ENCODE data around the gene TMEM250. TPM values are rescaled to one million over a fixed set of nuclear protein-coding genes. Genes with fewer than 3 reads are reported as not detected.

The TMEM250 gene
- total RNA-seq, 1 experiment from 2014 or later: 37.5 TPM

DNA sequence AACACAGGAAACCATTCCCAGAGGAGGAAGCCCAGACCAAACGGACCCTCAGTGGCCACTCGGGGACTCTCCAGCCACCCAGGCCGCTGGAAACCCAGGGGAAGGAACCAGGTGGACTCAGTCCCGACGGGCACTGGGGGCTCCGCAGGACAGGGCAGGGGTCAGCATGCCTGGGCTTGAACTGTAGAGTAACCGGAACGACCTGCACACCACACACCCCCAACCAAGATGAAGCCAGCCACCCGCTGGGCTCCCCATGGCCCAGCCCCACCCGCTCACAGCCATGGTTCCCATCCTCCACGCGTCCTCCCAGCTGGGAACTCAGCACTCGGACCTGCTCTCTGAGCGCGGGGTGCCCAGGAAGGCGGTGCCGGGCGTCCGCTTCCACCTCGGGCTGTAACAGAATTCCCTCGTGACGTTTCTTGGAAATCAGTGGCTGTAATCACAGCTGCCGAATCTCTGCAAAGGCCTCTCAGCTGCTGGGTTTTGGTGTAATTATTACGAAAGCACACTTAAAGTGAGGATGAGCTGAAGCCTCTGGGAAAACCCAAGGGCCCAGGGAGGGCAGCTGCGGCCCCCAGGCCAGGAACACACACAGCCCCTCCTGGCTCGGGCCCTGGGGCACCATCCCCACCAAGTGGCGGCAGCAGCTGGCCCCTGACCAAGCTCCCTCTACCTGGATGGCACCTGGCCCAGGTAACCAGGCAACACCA lies 37.4 kb downstream of the TMEM250 start:
- no peaks in the 10 kb centered on the region for H3K9me3 ChIP-seq (ENCODE audit: control insufficient read depth in 1 of 2, insufficient read depth in 1 of 2, low read depth in 1 of 2, low read length in 2 of 2)
- no peaks in the 10 kb centered on the region; a peak in 1 of 4 replicates for H3K36me3 ChIP-seq (ENCODE audit: control insufficient read depth in 1 of 2, insufficient read depth in 2 of 2, low read length in 2 of 2)
- no peak overlapping the region for H2AFZ ChIP-seq (ENCODE audit: low read depth, low read length, poor library complexity, severe bottlenecking)
- peaks cover 0 to 5% of the 10 kb centered on the region in 2 experiments; a peak in 2 of 4 replicates for H3K4me1 ChIP-seq (ENCODE audit: control insufficient read depth in 1 of 2, insufficient read depth in 2 of 2, low read length in 2 of 2)
- ChIA-PET POLR2A (no interaction called here), CTCF (no interaction called here), RAD21 (ENCODE audit: low non-redundant PET in 1 of 2, low total read pairs in 2 of 2, uncharacterized antibody in 2 of 2, unreplicated experiment in 2 of 2) (no interaction called here)
- H3K9ac ChIP-seq (ENCODE audit: low read length): no peak overlapping the region
- TF ChIP-seq JUND (IDR thresholded peaks at IDR 0.05) (no peak), EZH2phosphoT487 (IDR thresholded peaks at IDR 0.05; ENCODE audit: borderline replicate concordance) (no peak), ELF1 (IDR thresholded peaks at IDR 0.05; ENCODE audit: borderline replicate concordance, low read depth) (no peak), EGR1 (IDR thresholded peaks at IDR 0.05; ENCODE audit: low read depth) (no peak), POLR2A (IDR thresholded peaks at IDR 0.05; ENCODE audit: borderline replicate concordance, extremely low read depth, insufficient read depth, insufficient read length) (no peak), ZNF274 (IDR thresholded peaks at IDR 0.05; ENCODE audit: low read depth, low read length) (no peak), RAD21 (IDR thresholded peaks at IDR 0.05; ENCODE audit: low read depth) (no peak), EZH2 (IDR thresholded peaks at IDR 0.05) (no peak), POLR2AphosphoS5 (IDR thresholded peaks at IDR 0.05; ENCODE audit: low read depth, low read length) (no peak), SP1 (IDR thresholded peaks at IDR 0.05; ENCODE audit: low read depth) (no peak), SRF (IDR thresholded peaks at IDR 0.05; ENCODE audit: low read depth) (no peak), ZFX (IDR thresholded peaks at IDR 0.05) (no peak)
- TF ChIP-seq, protein P1, sequence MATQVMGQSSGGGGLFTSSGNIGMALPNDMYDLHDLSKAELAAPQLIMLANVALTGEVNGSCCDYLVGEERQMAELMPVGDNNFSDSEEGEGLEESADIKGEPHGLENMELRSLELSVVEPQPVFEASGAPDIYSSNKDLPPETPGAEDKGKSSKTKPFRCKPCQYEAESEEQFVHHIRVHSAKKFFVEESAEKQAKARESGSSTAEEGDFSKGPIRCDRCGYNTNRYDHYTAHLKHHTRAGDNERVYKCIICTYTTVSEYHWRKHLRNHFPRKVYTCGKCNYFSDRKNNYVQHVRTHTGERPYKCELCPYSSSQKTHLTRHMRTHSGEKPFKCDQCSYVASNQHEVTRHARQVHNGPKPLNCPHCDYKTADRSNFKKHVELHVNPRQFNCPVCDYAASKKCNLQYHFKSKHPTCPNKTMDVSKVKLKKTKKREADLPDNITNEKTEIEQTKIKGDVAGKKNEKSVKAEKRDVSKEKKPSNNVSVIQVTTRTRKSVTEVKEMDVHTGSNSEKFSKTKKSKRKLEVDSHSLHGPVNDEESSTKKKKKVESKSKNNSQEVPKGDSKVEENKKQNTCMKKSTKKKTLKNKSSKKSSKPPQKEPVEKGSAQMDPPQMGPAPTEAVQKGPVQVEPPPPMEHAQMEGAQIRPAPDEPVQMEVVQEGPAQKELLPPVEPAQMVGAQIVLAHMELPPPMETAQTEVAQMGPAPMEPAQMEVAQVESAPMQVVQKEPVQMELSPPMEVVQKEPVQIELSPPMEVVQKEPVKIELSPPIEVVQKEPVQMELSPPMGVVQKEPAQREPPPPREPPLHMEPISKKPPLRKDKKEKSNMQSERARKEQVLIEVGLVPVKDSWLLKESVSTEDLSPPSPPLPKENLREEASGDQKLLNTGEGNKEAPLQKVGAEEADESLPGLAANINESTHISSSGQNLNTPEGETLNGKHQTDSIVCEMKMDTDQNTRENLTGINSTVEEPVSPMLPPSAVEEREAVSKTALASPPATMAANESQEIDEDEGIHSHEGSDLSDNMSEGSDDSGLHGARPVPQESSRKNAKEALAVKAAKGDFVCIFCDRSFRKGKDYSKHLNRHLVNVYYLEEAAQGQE (IDR thresholded peaks at IDR 0.05; ENCODE audit: low read depth): no peak
- TF ChIP-seq, protein P2, sequence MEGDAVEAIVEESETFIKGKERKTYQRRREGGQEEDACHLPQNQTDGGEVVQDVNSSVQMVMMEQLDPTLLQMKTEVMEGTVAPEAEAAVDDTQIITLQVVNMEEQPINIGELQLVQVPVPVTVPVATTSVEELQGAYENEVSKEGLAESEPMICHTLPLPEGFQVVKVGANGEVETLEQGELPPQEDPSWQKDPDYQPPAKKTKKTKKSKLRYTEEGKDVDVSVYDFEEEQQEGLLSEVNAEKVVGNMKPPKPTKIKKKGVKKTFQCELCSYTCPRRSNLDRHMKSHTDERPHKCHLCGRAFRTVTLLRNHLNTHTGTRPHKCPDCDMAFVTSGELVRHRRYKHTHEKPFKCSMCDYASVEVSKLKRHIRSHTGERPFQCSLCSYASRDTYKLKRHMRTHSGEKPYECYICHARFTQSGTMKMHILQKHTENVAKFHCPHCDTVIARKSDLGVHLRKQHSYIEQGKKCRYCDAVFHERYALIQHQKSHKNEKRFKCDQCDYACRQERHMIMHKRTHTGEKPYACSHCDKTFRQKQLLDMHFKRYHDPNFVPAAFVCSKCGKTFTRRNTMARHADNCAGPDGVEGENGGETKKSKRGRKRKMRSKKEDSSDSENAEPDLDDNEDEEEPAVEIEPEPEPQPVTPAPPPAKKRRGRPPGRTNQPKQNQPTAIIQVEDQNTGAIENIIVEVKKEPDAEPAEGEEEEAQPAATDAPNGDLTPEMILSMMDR (IDR thresholded peaks at IDR 0.05 in 2 of 3, conservative IDR thresholded peaks at IDR 0.05 in 1 of 3; ENCODE audit: borderline replicate concordance in 1 of 3, insufficient read depth in 1 of 3, low read depth in 2 of 3, low read length in 2 of 3): no peak
- TF ChIP-seq, protein P3, sequence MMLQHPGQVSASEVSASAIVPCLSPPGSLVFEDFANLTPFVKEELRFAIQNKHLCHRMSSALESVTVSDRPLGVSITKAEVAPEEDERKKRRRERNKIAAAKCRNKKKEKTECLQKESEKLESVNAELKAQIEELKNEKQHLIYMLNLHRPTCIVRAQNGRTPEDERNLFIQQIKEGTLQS (IDR thresholded peaks at IDR 0.05): no peak
- H3K27me3 ChIP-seq (ENCODE audit: insufficient read depth, low read length): no peaks in the 10 kb centered on the region
- H3K4me3 ChIP-seq (replicated peaks in 1 of 2; ENCODE audit: low read depth in 1 of 2, low read length in 2 of 2): no peak overlapping the region
- DNase-seq (ENCODE audit: low read depth, low spot score): no peak
- no peaks in the 10 kb centered on the region for H4K20me1 ChIP-seq (ENCODE audit: insufficient read depth)
- peaks cover 94% of the 10 kb centered on the region for H3K79me2 ChIP-seq (ENCODE audit: insufficient read depth, low read length)
- H3K9me2 ChIP-seq (ENCODE audit: insufficient read depth): no peaks in the 10 kb centered on the region
- BruUV-seq (replicated peaks): no TSS peak
- no peak overlapping the region for H3K27ac ChIP-seq (ENCODE audit: low read depth, low read length)
- ATAC-seq: no peak
- intact Hi-C loops (cut with micrococcal nuclease): no loop called here
- no peak overlapping the region for H3K4me2 ChIP-seq (ENCODE audit: low read length)
